Measurements from ENCODE around the gene GALNT7. TPM values are rescaled to one million over a fixed set of nuclear protein-coding genes. Genes with fewer than 3 reads are reported as not detected.

The GALNT7 gene
- total RNA-seq, 4 donors from 2014 or later, result 31.4 to 124 (median 105) TPM

DNA sequence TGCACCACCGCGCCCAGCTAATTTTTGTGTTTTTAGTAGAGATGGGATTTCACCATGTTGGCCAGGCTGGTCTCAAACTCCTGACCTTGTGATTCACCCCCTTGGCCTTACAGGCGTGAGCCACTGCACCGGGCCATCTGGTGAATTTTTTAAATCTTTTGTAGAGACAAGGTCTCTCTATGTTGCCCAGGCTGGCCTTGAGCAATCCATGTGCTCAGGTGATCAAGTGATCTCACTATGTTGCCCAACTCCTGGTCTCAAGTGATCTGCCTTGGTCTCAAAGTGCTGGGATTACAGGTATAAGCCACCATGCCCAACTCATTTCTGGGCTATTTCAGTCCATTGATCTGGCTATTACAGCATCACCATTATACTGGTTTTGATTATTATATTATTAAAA, 22.2 kb upstream of the GALNT7 start:
- TF ChIP-seq, protein P1, sequence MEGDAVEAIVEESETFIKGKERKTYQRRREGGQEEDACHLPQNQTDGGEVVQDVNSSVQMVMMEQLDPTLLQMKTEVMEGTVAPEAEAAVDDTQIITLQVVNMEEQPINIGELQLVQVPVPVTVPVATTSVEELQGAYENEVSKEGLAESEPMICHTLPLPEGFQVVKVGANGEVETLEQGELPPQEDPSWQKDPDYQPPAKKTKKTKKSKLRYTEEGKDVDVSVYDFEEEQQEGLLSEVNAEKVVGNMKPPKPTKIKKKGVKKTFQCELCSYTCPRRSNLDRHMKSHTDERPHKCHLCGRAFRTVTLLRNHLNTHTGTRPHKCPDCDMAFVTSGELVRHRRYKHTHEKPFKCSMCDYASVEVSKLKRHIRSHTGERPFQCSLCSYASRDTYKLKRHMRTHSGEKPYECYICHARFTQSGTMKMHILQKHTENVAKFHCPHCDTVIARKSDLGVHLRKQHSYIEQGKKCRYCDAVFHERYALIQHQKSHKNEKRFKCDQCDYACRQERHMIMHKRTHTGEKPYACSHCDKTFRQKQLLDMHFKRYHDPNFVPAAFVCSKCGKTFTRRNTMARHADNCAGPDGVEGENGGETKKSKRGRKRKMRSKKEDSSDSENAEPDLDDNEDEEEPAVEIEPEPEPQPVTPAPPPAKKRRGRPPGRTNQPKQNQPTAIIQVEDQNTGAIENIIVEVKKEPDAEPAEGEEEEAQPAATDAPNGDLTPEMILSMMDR (IDR thresholded peaks at IDR 0.05), result no peak
- TF ChIP-seq POLR2AphosphoS5 (IDR thresholded peaks at IDR 0.05) (no peak), POLR2A (IDR thresholded peaks at IDR 0.05) (no peak), EP300 (IDR thresholded peaks at IDR 0.05; ENCODE audit: low read depth) (no peak)
- Histone ChIP-seq H3K4me3 (no peak overlapping the region), H3K27me3 (no peaks in the 10 kb centered on the region), H3K27ac (no peak overlapping the region), H3K36me3 (no peaks in the 10 kb centered on the region), H3K4me1 (no peaks in the 10 kb centered on the region), H3K9me3 (no peaks in the 10 kb centered on the region)
- in situ Hi-C loops (cut with MboI; ENCODE audit: low pct_ligation_motif_present in 1 of 4, low pct_unique_long_range_greater_than_20kb in 1 of 4, low sequenced_read_pairs in 3 of 4), result no loop called here
- WGBS, 2 donors (ENCODE audit: low coverage in 1 of 2), result 92 to 99% methylated on average over 2 to 4 of the region's 4 CpGs
- intact Hi-C loops (cut with DNase I; ENCODE audit: low total_unique reads), result no loop called here
- no peak for DNase-seq

DNA sequence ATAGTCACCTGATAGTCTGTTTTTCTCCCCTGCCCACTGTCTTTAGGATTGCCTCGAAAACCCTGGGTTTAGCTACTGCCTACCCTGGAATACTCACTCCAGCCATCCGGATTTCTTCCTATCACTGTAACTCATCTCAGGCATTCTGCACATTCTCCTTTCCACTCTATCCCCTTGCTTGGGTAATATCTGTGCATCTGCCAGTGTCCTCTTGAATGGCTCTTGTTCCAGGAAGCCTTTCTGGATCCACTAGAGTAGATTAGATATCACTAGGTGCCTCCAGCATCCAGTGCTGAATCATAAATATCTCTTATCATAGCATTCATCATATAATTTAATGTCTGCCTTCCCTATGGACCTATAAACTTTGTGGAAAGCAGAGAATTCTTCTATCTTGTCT, 17.1 kb upstream of the GALNT7 start:
- in situ Hi-C loops (cut with MboI; ENCODE audit: low pct_ligation_motif_present in 1 of 4, low pct_unique_long_range_greater_than_20kb in 1 of 4, low sequenced_read_pairs in 3 of 4) (loop anchor here in 2 of 4 donors (25.0 kb wide), 2 partner anchors 114 to 261 kb away; no protein-coding TSS in a partner anchor), intact Hi-C loops (cut with DNase I; ENCODE audit: low total_unique reads) (no loop called here)
- H3K36me3 ChIP-seq, result no peaks in the 10 kb centered on the region
- WGBS, 2 donors (ENCODE audit: low coverage in 1 of 2), result 71 to 88% methylated on average over 2 of the region's 2 CpGs
- no peak for DNase-seq
- no peaks in the 10 kb centered on the region for H3K9me3 ChIP-seq
- no peaks in the 10 kb centered on the region for H3K27me3 ChIP-seq
- H3K4me3 ChIP-seq, result no peak overlapping the region
- H3K27ac ChIP-seq, result no peak overlapping the region
- TF ChIP-seq EP300 (IDR thresholded peaks at IDR 0.05; ENCODE audit: low read depth), result no peak
- TF ChIP-seq POLR2AphosphoS5 (IDR thresholded peaks at IDR 0.05), result no peak
- TF ChIP-seq POLR2A (IDR thresholded peaks at IDR 0.05), result no peak
- TF ChIP-seq, protein P1 (IDR thresholded peaks at IDR 0.05), result no peak
- no peaks in the 10 kb centered on the region for H3K4me1 ChIP-seq

DNA sequence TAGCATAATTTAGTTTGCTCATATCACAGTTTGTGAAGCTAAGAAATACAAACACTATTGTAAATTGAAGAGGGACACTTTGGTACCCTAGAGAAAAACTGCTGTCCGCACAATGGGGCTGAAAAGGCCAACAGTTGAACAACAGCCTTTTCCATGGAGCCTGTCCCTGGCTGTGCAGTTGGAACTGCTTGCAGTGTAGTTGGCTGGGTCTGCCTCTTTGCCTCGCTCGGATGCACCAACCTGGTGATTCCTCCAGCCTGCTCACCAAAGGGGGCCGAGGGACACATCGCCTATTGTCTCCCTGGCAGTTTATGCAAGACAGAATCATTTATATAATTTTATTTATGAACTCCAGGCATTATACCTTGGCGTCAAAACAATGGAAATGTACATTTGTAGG, 16.5 kb upstream of the GALNT7 start:
- 93 to 100% methylated on average over 3 to 6 of the region's 6 CpGs for whole genome bisulfite sequencing, 2 donors (ENCODE audit: low coverage in 1 of 2)
- Histone ChIP-seq H3K4me3 (no peak overlapping the region), H3K36me3 (no peaks in the 10 kb centered on the region), H3K27ac (no peak overlapping the region), H3K4me1 (no peaks in the 10 kb centered on the region), H3K27me3 (no peaks in the 10 kb centered on the region), H3K9me3 (no peaks in the 10 kb centered on the region)
- no peak for DNase-seq
- in situ Hi-C loops (cut with MboI; ENCODE audit: low pct_ligation_motif_present in 1 of 4, low pct_unique_long_range_greater_than_20kb in 1 of 4, low sequenced_read_pairs in 3 of 4), result loop anchor here in 2 of 4 donors (25.0 kb wide), 2 partner anchors 115 to 260 kb away; no protein-coding TSS in a partner anchor
- intact Hi-C loops (cut with DNase I; ENCODE audit: low total_unique reads), result no loop called here
- TF ChIP-seq EP300 (IDR thresholded peaks at IDR 0.05; ENCODE audit: low read depth), result no peak
- no peak for TF ChIP-seq POLR2A (IDR thresholded peaks at IDR 0.05)
- no peak for TF ChIP-seq POLR2AphosphoS5 (IDR thresholded peaks at IDR 0.05)
- TF ChIP-seq, protein P1 (IDR thresholded peaks at IDR 0.05), result no peak

DNA sequence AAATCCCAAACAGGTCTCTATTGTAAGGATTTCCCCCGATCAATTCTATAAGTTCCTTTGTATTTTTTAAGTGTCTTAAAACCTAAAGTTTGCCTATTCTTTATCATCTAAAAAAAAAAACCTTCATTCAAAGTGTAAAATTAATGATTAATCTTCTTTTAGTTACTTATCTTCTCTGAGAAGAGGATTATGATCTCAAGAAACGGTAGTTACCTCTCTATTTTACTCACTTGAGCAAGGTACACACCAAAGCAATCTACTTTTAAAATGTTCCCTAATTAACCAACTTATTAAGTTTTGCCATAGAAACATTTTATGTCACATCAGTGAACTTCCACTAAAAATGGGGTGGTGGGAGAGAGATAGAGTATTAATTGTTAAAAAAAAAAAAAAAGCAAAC, 15.2 kb upstream of the GALNT7 start:
- in situ Hi-C loops (cut with MboI; ENCODE audit: low pct_ligation_motif_present in 1 of 4, low pct_unique_long_range_greater_than_20kb in 1 of 4, low sequenced_read_pairs in 3 of 4) (loop anchor here in 2 of 4 donors (25.0 kb wide), 2 partner anchors 116 to 259 kb away; no protein-coding TSS in a partner anchor), intact Hi-C loops (cut with DNase I; ENCODE audit: low total_unique reads) (no loop called here)
- Histone ChIP-seq H3K4me3 (no peak overlapping the region), H3K4me1 (no peaks in the 10 kb centered on the region), H3K36me3 (no peaks in the 10 kb centered on the region), H3K9me3 (no peaks in the 10 kb centered on the region), H3K27ac (no peak overlapping the region), H3K27me3 (no peaks in the 10 kb centered on the region)
- TF ChIP-seq POLR2A (IDR thresholded peaks at IDR 0.05), result no peak
- no peak for TF ChIP-seq POLR2AphosphoS5 (IDR thresholded peaks at IDR 0.05)
- TF ChIP-seq, protein P1 (IDR thresholded peaks at IDR 0.05), result no peak
- TF ChIP-seq EP300 (IDR thresholded peaks at IDR 0.05; ENCODE audit: low read depth), result no peak
- WGBS, 2 donors (ENCODE audit: low coverage in 1 of 2), result 66 to 71% methylated on average over 2 of the region's 2 CpGs
- no peak for DNase-seq
